ENCODE measurements around the gene KLHL11.

The KLHL11 gene

DNA sequence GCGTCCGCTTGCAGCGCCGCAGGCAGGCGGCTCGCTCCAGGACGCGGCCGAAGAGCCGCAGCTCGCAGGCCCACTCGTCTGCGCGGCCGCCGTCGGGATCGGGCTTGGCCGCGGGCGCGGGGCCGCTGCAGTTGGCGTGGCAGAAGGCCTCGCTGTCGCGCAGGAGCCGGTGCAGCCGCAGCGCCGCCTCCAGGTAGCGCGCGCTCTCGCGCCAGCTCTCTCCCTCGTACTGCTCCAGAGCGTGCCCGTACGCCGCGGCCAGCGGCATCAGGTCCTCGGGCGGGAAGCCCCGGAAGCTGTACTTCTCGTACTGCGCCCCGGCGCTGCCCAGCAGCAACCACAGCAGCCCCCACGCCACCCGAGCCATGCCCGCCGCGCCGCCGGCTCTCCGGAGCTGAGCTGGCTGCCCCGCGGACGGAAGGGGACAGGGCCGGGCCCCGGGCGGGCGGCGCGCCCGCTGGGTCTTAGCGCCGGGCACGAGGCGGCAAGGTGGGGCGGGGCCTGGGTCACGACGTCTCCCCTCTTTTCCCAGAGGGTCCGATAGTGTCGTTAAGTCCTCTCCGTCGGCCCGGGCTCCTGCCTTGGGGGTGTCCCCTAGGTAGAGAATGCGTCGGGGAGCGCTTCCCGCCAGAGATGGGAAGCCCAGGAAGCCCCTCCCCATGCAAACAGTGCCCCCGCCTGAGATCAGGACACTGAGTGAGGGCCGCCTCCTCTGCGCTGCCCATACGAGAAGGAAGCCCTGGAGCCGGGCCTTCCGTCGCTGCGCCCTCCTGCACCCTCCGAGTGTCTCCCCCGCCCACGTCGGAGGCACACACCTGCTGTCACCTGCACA lies 53.5 kb downstream of the KLHL11 start, which contains the start of gene P3H4:
Gene P3H4 (minus strand): TSS at position 401 of the 832 bp plus-strand sequence. CDS start 34 bp downstream, at position 367.
- TF ChIP-seq, protein P1, sequence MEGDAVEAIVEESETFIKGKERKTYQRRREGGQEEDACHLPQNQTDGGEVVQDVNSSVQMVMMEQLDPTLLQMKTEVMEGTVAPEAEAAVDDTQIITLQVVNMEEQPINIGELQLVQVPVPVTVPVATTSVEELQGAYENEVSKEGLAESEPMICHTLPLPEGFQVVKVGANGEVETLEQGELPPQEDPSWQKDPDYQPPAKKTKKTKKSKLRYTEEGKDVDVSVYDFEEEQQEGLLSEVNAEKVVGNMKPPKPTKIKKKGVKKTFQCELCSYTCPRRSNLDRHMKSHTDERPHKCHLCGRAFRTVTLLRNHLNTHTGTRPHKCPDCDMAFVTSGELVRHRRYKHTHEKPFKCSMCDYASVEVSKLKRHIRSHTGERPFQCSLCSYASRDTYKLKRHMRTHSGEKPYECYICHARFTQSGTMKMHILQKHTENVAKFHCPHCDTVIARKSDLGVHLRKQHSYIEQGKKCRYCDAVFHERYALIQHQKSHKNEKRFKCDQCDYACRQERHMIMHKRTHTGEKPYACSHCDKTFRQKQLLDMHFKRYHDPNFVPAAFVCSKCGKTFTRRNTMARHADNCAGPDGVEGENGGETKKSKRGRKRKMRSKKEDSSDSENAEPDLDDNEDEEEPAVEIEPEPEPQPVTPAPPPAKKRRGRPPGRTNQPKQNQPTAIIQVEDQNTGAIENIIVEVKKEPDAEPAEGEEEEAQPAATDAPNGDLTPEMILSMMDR (IDR thresholded peaks at IDR 0.05; ENCODE audit: low read depth, low read length), result peak; percentile 63

DNA sequence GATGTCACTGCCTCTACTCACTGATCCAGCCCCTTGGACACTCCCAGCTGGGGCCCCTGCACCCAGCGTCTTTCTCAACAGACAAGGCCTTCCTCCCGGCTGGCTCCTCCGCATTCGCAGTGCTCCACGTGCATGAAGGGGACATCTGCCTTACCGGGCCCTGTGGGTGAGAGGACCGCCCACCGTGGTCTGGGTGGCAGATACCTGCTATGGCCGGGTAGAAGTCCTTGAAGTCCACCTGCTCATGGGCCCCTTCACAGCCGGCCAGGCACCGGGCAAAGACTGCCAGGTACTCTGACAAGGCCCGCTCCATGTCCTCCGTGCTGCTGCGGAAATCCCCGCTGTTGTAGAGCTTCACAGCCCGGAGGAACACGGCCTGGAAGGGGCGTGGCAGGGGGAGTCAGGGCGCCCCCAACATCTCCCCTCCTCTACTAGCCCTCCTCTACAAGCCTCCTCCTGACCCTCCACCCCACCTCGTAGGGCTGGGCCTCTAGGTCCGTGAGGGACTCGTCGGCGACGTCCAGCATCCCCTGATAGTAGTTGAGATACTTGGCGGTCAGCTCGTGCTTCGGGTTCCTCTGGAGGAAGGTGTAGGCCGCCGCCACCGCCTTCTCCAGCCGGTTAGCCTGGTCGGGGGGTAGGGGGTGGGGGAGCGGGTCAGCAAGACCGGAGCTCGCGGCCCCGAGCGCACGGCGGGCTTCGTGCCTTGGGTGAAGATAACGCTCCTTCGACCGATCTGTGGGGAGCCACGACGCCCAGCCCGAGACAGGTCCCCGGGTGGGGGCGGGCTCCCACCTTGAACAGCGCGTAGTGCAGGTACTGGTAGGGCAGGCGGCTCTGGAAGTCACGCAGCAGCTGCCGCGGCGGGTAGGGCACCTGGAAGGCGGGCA lies 54.3 kb downstream of the KLHL11 start:
- DNase-seq (ENCODE audit: extremely low read depth, low read depth), result no peak
- TF ChIP-seq, protein P1 (IDR thresholded peaks at IDR 0.05; ENCODE audit: low read depth, low read length), result no peak

More for the DNA sequence above, 53.5 kb downstream of the KLHL11 start, which contains the start of gene P3H4:
- DNase-seq (ENCODE audit: extremely low read depth, low read depth), result peak; percentile 48

DNA sequence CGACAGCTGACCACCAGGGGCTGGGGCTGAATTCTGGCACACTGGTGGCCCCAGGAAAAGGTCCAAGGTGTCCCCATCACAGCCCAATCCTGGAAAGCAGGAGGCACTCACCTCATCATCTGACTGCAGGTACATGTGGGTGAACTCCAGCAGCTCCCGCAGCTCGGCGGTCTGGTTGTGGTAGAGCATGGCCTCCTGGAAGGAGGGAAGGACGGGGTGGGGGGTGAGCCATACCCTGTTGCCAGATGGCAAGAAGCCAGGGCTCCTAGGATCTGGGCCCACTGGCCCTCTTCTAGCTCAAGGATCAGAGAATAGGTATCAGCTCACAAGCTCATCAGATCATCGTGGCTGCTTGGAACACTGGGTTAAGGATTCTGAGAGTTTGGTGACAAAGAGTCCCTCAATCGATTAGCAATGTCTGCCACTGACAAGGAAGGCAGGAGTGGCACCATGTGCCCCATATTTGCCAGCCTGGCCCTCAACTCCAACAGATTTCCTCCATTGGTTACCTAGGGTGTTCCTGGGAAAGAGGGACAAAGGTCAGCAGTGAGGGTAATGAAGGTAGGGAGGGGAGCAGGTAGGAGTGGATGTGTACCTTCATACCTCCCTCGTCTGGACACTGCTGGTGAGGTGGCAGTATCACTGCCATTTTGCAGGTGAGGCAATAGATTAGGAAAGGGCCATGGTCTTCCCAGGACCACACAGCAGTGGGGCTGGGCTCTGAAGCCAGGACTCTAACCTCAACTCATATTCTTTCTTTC lies 58.4 kb downstream of the KLHL11 start:
- TF ChIP-seq, protein P1 (IDR thresholded peaks at IDR 0.05; ENCODE audit: low read depth, low read length), result no peak
- no peak for DNase-seq (ENCODE audit: extremely low read depth, low read depth)
